ENCODE measurements around the gene FOXA3.

FOXA3 gene

GRCh38 chr19:45822716-45823115, 41.4 kb upstream of the FOXA3 start:
- Histone ChIP-seq H3K36me3 (ENCODE audit: insufficient read depth, low read length) (peaks cover 89% of the 10 kb centered on the region), H3K4me3 (ENCODE audit: low read depth in 1 of 2, low read length in 2 of 2) (no peak overlapping the region), H3K9ac (ENCODE audit: low read depth, low read length) (no peak overlapping the region), H3K4me1 (ENCODE audit: insufficient read depth, low read length) (peaks cover 1% of the 10 kb centered on the region), H3K79me2 (ENCODE audit: insufficient read depth, low read length) (no peaks in the 10 kb centered on the region), H2AFZ (ENCODE audit: low read depth, low read length) (no peak overlapping the region), H3K27ac (ENCODE audit: low read length) (no peak overlapping the region), H3K4me2 (ENCODE audit: insufficient read depth, low read length) (no peak overlapping the region), H3K27me3 (ENCODE audit: insufficient read depth, low read length, poor library complexity) (no peaks in the 10 kb centered on the region), H4K20me1 (ENCODE audit: insufficient read depth, low read length) (peaks cover 7% of the 10 kb centered on the region), H3K9me3 (ENCODE audit: insufficient read depth, low read length, severe bottlenecking) (no peaks in the 10 kb centered on the region)
- TF ChIP-seq EZH2 (IDR thresholded peaks at IDR 0.05; ENCODE audit: borderline replicate concordance, low read depth, low read length, severe bottlenecking) (no peak), CTCF (IDR thresholded peaks at IDR 0.05; ENCODE audit: borderline replicate concordance, extremely low read depth, low read length, poor library complexity, severe bottlenecking) (no peak)
- DNase-seq (no peak), ATAC-seq (ENCODE audit: insufficient read depth, low read depth) (no peak)

DNA sequence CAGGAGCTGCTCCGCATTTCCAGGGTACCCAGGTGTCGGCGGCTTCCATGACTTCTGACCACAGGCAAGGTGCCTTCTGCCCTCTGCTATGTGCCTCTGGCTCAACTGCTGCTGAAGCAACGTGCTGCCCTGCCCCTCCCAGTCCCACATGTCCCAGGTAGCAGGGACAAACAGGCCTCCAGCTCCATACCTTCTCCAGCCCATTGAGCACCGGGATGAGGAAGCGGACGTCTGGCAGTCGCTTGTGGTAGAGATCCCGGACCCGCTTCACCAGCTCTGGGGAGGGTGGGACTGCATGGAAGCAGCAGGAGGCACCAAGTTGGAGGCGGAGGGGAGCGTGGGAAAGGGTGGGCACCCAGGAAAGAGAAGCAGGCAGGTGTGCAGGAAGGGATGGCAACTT, 40.9 kb upstream of the FOXA3 start:
- H3K36me3 ChIP-seq (ENCODE audit: insufficient read depth, low read length) = peaks cover 89% of the 10 kb centered on the region
- H3K9ac ChIP-seq (ENCODE audit: low read depth, low read length) = no peak overlapping the region
- DNase-seq (no peak), ATAC-seq (ENCODE audit: insufficient read depth, low read depth) (no peak)
- no peaks in the 10 kb centered on the region for H3K4me1 ChIP-seq (ENCODE audit: insufficient read depth, low read length)
- peaks cover 5% of the 10 kb centered on the region; the same call in 1 of the 2 replicates for H4K20me1 ChIP-seq (ENCODE audit: insufficient read depth, low read length)
- no peak for TF ChIP-seq EZH2 (IDR thresholded peaks at IDR 0.05; ENCODE audit: borderline replicate concordance, low read depth, low read length, severe bottlenecking)
- no peak for TF ChIP-seq CTCF (IDR thresholded peaks at IDR 0.05; ENCODE audit: borderline replicate concordance, extremely low read depth, low read length, poor library complexity, severe bottlenecking)
- H2AFZ ChIP-seq (ENCODE audit: low read depth, low read length) = no peak overlapping the region
- H3K4me2 ChIP-seq (ENCODE audit: insufficient read depth, low read length) = no peak overlapping the region
- no peak overlapping the region for H3K4me3 ChIP-seq (ENCODE audit: low read depth in 1 of 2, low read length in 2 of 2)
- H3K9me3 ChIP-seq (ENCODE audit: insufficient read depth, low read length, severe bottlenecking) = no peaks in the 10 kb centered on the region
- H3K27me3 ChIP-seq (ENCODE audit: insufficient read depth, low read length, poor library complexity) = no peaks in the 10 kb centered on the region
- H3K27ac ChIP-seq (ENCODE audit: low read length) = no peak overlapping the region
- H3K79me2 ChIP-seq (ENCODE audit: insufficient read depth, low read length) = no peaks in the 10 kb centered on the region

- Histone ChIP-seq H3K4me2 (ENCODE audit: insufficient read depth, low read length) (no peak overlapping the region), H4K20me1 (ENCODE audit: insufficient read depth, low read length) (peaks cover 5% of the 10 kb centered on the region; the same call in 1 of the 2 replicates), H3K4me1 (ENCODE audit: insufficient read depth, low read length) (no peaks in the 10 kb centered on the region), H3K27me3 (ENCODE audit: insufficient read depth, low read length, poor library complexity) (no peaks in the 10 kb centered on the region), H3K27ac (ENCODE audit: low read length) (no peak overlapping the region), H3K9ac (ENCODE audit: low read depth, low read length) (no peak overlapping the region), H2AFZ (ENCODE audit: low read depth, low read length) (no peak overlapping the region), H3K9me3 (ENCODE audit: insufficient read depth, low read length, severe bottlenecking) (no peaks in the 10 kb centered on the region), H3K36me3 (ENCODE audit: insufficient read depth, low read length) (peaks cover 93% of the 10 kb centered on the region), H3K4me3 (ENCODE audit: low read depth in 1 of 2, low read length in 2 of 2) (no peak overlapping the region), H3K79me2 (ENCODE audit: insufficient read depth, low read length) (no peaks in the 10 kb centered on the region)
- TF ChIP-seq EZH2 (IDR thresholded peaks at IDR 0.05; ENCODE audit: borderline replicate concordance, low read depth, low read length, severe bottlenecking) (no peak), CTCF (IDR thresholded peaks at IDR 0.05; ENCODE audit: borderline replicate concordance, extremely low read depth, low read length, poor library complexity, severe bottlenecking) (no peak)
- ATAC-seq (ENCODE audit: insufficient read depth, low read depth) = peak; percentile 27; the same call in 1 of the 3 replicates
- peak; percentile 41 for DNase-seq
These were observed 40.1 kb upstream of the FOXA3 start for GRCh38 chr19:45824041-45824471.
